Measurements from ENCODE around the gene C9orf72.

DNA sequence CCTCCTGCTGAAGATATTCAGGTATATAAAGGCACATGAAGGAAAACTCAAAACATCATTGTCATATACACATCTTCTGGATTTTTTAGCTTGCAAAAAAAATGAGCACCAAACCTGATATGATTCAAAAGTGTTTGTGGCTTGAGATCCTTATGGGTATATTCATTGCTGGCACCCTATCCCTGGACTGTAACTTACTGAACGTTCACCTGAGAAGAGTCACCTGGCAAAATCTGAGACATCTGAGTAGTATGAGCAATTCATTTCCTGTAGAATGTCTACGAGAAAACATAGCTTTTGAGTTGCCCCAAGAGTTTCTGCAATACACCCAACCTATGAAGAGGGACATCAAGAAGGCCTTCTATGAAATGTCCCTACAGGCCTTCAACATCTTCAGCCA, 49.0 kb downstream of the C9orf72 start, which contains the start of gene IFNK:
- TF ChIP-seq, protein P1, sequence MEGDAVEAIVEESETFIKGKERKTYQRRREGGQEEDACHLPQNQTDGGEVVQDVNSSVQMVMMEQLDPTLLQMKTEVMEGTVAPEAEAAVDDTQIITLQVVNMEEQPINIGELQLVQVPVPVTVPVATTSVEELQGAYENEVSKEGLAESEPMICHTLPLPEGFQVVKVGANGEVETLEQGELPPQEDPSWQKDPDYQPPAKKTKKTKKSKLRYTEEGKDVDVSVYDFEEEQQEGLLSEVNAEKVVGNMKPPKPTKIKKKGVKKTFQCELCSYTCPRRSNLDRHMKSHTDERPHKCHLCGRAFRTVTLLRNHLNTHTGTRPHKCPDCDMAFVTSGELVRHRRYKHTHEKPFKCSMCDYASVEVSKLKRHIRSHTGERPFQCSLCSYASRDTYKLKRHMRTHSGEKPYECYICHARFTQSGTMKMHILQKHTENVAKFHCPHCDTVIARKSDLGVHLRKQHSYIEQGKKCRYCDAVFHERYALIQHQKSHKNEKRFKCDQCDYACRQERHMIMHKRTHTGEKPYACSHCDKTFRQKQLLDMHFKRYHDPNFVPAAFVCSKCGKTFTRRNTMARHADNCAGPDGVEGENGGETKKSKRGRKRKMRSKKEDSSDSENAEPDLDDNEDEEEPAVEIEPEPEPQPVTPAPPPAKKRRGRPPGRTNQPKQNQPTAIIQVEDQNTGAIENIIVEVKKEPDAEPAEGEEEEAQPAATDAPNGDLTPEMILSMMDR (IDR thresholded peaks at IDR 0.05; ENCODE audit: poor library complexity), result no peak
- no peak for TF ChIP-seq EZH2 (IDR thresholded peaks at IDR 0.05; ENCODE audit: borderline replicate concordance)
